MV-4-11 (cell line): ENCODE results near the gene RBBP4.

Experiments
- DNase-seq: peaks from one replicate; lab custom pipeline; 2025; lab: John Stamatoyannopoulos, UW

Gene RBBP4

GRCh38 chr1:32719681-32720275, 68.8 kb downstream of the RBBP4 start:
- no peak for DNase-seq

GRCh38 chr1:32724678-32725614, 73.9 kb downstream of the RBBP4 start:
- peak; percentile 76 for DNase-seq

- no peak for DNase-seq
Observed at GRCh38 chr1:32725615-32725982, 74.6 kb downstream of the RBBP4 start.

- DNase-seq, result no peak
Observed at GRCh38 chr1:32727876-32728275, 76.9 kb downstream of the RBBP4 start.

GRCh38 chr1:32728413-32729077, 77.5 kb downstream of the RBBP4 start:
- DNase-seq, result no peak

GRCh38 chr1:32729254-32730046, 78.4 kb downstream of the RBBP4 start:
- DNase-seq, result no peak

- no peak for DNase-seq
Observed at GRCh38 chr1:32733582-32734321, 82.7 kb downstream of the RBBP4 start.
